HCT116 (cell line): ENCODE data around the gene EFL1. TPM values are rescaled to one million over a fixed set of nuclear protein-coding genes. Genes with fewer than 3 reads are reported as not detected.

ENCODE experiments used
- CEBPB ChIP-seq: IDR thresholded peaks from 2 replicates; pipeline ENCODE4 v1.6.1; 2012; ENCODE audit warnings: low read depth
- EZH2phosphoT487 ChIP-seq: fragments of 200-600 bp; IDR thresholded peaks from 2 replicates; pipeline ENCODE4 v1.6.1; 2018; ENCODE audit warnings: antibody characterized with exemption, borderline replicate concordance
- FOSL1 ChIP-seq: IDR thresholded peaks from 2 replicates; pipeline ENCODE4 v1.6.1; 2012; ENCODE audit warnings: low read depth
- JUND ChIP-seq: IDR thresholded peaks from 2 replicates; pipeline ENCODE4 v1.6.1; 2012
- MAX ChIP-seq: IDR thresholded peaks from 2 replicates; pipeline ENCODE4 v1.6.1; 2012
- POLR2A ChIP-seq: IDR thresholded peaks from 2 replicates; pipeline ENCODE4 v1.7.0; 2011; ENCODE audit warnings: borderline replicate concordance; ENCODE audit not compliant: insufficient read depth, insufficient read length; ENCODE audit errors: extremely low read depth
- SIN3A ChIP-seq: IDR thresholded peaks from 2 replicates; pipeline ENCODE4 v1.6.1; 2012; ENCODE audit warnings: low read depth
- SP1 ChIP-seq: IDR thresholded peaks from 2 replicates; pipeline ENCODE4 v1.6.1; 2012; ENCODE audit warnings: low read depth
- TCF7L2 ChIP-seq: IDR thresholded peaks from 2 replicates; pipeline ENCODE4 v1.7.0; 2011; ENCODE audit warnings: borderline replicate concordance, inconsistent platforms; ENCODE audit not compliant: insufficient read depth, insufficient read length; ENCODE audit errors: extremely low read depth
- ZNF274 ChIP-seq: fragments of 200-500 bp; sonication (Bioruptor generic); IDR thresholded peaks from 2 replicates; pipeline ENCODE4 v1.6.1; 2014; ENCODE audit warnings: mild to moderate bottlenecking, low read depth, low read length, inconsistent platforms
- total RNA-seq: library from RNA; stranded (reverse); gene quantifications from one replicate; pipeline ENCODE4 v1.2.1, GENCODE V29; 2021; ENCODE audit not compliant: unreplicated experiment
- TF ChIP-seq, protein P1 (sequence below): IDR thresholded peaks from 2 replicates; pipeline ENCODE4 v1.6.1; 2012; ENCODE audit warnings: low read depth
- TF ChIP-seq, protein P2 (sequence below): IDR thresholded peaks from 2 replicates; pipeline ENCODE4 v1.6.1; 2011; ENCODE audit warnings: mild to moderate bottlenecking, low read length, moderate library complexity; ENCODE audit not compliant: insufficient replicate concordance; ENCODE audit errors: extremely low read depth

EFL1 gene
- total RNA-seq, 1 experiment from 2014 or later: 12.7 TPM

DNA sequence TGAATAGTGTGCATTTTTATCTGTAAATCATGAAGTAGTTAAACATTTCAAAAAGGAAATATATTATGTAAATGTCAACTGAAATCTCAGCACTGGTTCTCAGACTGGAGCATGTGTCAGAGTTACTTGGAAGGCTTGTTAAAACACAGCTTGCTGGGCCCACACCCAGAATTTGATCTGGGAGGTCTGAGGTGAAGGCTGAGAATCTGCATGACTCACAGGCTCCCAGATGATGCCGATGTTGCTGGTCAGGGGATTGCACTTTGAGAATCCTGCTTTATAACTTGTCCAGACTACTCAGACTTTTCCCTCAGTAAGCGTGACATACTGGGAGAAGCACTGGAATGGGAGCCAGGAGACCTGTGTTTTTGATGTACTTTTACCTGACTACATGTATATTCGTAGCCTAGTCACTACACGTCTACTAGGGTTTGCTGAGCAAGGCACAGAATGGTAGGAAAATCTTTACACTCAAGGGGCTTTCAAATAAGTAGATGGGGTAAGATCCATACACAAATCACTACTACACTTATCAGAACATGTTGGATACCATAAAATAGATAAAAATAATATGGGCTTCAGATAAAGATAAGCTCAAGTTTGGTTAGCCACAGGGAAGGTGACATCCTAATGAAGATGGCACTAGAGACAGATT, 139.7 kb downstream of the EFL1 start (continued):
- peak; percentile 55 for TF ChIP-seq FOSL1
- TF ChIP-seq, protein P1, sequence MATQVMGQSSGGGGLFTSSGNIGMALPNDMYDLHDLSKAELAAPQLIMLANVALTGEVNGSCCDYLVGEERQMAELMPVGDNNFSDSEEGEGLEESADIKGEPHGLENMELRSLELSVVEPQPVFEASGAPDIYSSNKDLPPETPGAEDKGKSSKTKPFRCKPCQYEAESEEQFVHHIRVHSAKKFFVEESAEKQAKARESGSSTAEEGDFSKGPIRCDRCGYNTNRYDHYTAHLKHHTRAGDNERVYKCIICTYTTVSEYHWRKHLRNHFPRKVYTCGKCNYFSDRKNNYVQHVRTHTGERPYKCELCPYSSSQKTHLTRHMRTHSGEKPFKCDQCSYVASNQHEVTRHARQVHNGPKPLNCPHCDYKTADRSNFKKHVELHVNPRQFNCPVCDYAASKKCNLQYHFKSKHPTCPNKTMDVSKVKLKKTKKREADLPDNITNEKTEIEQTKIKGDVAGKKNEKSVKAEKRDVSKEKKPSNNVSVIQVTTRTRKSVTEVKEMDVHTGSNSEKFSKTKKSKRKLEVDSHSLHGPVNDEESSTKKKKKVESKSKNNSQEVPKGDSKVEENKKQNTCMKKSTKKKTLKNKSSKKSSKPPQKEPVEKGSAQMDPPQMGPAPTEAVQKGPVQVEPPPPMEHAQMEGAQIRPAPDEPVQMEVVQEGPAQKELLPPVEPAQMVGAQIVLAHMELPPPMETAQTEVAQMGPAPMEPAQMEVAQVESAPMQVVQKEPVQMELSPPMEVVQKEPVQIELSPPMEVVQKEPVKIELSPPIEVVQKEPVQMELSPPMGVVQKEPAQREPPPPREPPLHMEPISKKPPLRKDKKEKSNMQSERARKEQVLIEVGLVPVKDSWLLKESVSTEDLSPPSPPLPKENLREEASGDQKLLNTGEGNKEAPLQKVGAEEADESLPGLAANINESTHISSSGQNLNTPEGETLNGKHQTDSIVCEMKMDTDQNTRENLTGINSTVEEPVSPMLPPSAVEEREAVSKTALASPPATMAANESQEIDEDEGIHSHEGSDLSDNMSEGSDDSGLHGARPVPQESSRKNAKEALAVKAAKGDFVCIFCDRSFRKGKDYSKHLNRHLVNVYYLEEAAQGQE: no peak
- TF ChIP-seq SP1: peak; percentile 57
- peak; percentile 57 for TF ChIP-seq JUND
- TF ChIP-seq ZNF274: no peak
- no peak for TF ChIP-seq EZH2phosphoT487
- no peak for TF ChIP-seq TCF7L2
- TF ChIP-seq POLR2A: no peak
- TF ChIP-seq CEBPB: no peak
- TF ChIP-seq, protein P2, sequence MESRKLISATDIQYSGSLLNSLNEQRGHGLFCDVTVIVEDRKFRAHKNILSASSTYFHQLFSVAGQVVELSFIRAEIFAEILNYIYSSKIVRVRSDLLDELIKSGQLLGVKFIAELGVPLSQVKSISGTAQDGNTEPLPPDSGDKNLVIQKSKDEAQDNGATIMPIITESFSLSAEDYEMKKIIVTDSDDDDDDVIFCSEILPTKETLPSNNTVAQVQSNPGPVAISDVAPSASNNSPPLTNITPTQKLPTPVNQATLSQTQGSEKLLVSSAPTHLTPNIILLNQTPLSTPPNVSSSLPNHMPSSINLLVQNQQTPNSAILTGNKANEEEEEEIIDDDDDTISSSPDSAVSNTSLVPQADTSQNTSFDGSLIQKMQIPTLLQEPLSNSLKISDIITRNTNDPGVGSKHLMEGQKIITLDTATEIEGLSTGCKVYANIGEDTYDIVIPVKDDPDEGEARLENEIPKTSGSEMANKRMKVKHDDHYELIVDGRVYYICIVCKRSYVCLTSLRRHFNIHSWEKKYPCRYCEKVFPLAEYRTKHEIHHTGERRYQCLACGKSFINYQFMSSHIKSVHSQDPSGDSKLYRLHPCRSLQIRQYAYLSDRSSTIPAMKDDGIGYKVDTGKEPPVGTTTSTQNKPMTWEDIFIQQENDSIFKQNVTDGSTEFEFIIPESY: no peak
- peak; percentile 44 for TF ChIP-seq MAX
- peak; percentile 53; the same call in 1 of the 2 replicates for TF ChIP-seq SIN3A
